ENCODE data around the gene ARHGAP10. TPM values are rescaled to one million over a fixed set of nuclear protein-coding genes. Genes with fewer than 3 reads are reported as not detected.

ARHGAP10 gene
- total RNA-seq, 1 donor from 2014 or later: 20.2 TPM

- Histone ChIP-seq H2AFZ (replicated peaks) (no peak overlapping the region), H3K27me3 (no peaks in the 10 kb centered on the region), H3F3A (ENCODE audit: low read depth) (no peaks in the 10 kb centered on the region), H3K9me3 (ENCODE audit: low read depth) (no peaks in the 10 kb centered on the region), H3K79me2 (ENCODE audit: low read depth) (no peaks in the 10 kb centered on the region), H3K4me3 (no peak overlapping the region), H4K20me1 (ENCODE audit: low read depth) (no peaks in the 10 kb centered on the region), H3K4me1 (no peaks in the 10 kb centered on the region), H3K4me2 (no peak overlapping the region), H3K27ac (no peak overlapping the region), H3K9ac (no peak overlapping the region), H3K36me3 (no peaks in the 10 kb centered on the region)
- peak; percentile 43 for DNase-seq (ENCODE audit: low spot score)
- peaks cover 2% of the 10 kb centered on the region for H3K36me3 Mint-ChIP-seq
- H3K4me1 Mint-ChIP-seq: peaks cover 29% of the 10 kb centered on the region
- TF ChIP-seq EZH2 (IDR thresholded peaks at IDR 0.05): no peak
- no peak for TF ChIP-seq EZH2phosphoT487 (IDR thresholded peaks at IDR 0.05)
- peak; percentile 49 for TF ChIP-seq CTCF (IDR thresholded peaks at IDR 0.05)
- no peaks in the 10 kb centered on the region for H3K27me3 Mint-ChIP-seq (ENCODE audit: insufficient read depth, low read depth)
- H3K9me3 Mint-ChIP-seq: no peaks in the 10 kb centered on the region
- H3K27ac Mint-ChIP-seq: no peak overlapping the region
- H3K4me3 Mint-ChIP-seq: no peak overlapping the region
Measured at GRCh38 chr4:148056879-148057278, 325.0 kb downstream of the ARHGAP10 start.

GRCh38 chr4:148057516-148057915 is 325.6 kb downstream of the ARHGAP10 start:
- no peak for DNase-seq (ENCODE audit: low spot score)
- Mint-ChIP-seq H3K27ac (no peak overlapping the region), H3K36me3 (peaks cover 2% of the 10 kb centered on the region), H3K27me3 (ENCODE audit: insufficient read depth, low read depth) (peaks cover 2% of the 10 kb centered on the region), H3K4me1 (peaks cover 33% of the 10 kb centered on the region), H3K4me3 (no peak overlapping the region), H3K9me3 (no peaks in the 10 kb centered on the region)
- Histone ChIP-seq H2AFZ (replicated peaks) (no peak overlapping the region), H4K20me1 (ENCODE audit: low read depth) (no peaks in the 10 kb centered on the region), H3K4me1 (no peaks in the 10 kb centered on the region), H3K36me3 (no peaks in the 10 kb centered on the region), H3K4me2 (no peak overlapping the region), H3K9me3 (ENCODE audit: low read depth) (no peaks in the 10 kb centered on the region), H3K27ac (no peak overlapping the region), H3F3A (ENCODE audit: low read depth) (no peaks in the 10 kb centered on the region), H3K4me3 (no peak overlapping the region), H3K9ac (no peak overlapping the region), H3K79me2 (ENCODE audit: low read depth) (no peaks in the 10 kb centered on the region), H3K27me3 (no peaks in the 10 kb centered on the region)
- no peak for TF ChIP-seq EZH2phosphoT487 (IDR thresholded peaks at IDR 0.05)
- TF ChIP-seq CTCF (IDR thresholded peaks at IDR 0.05): no peak
- no peak for TF ChIP-seq EZH2 (IDR thresholded peaks at IDR 0.05)

- Histone ChIP-seq H3K9ac (no peak overlapping the region), H3K4me2 (no peak overlapping the region), H3K36me3 (no peaks in the 10 kb centered on the region), H3K27me3 (no peaks in the 10 kb centered on the region), H3K27ac (no peak overlapping the region), H3F3A (ENCODE audit: low read depth) (no peaks in the 10 kb centered on the region), H2AFZ (replicated peaks) (no peak overlapping the region), H3K4me3 (no peak overlapping the region), H3K4me1 (no peaks in the 10 kb centered on the region), H3K79me2 (ENCODE audit: low read depth) (no peaks in the 10 kb centered on the region), H4K20me1 (ENCODE audit: low read depth) (no peaks in the 10 kb centered on the region), H3K9me3 (ENCODE audit: low read depth) (no peaks in the 10 kb centered on the region)
- Mint-ChIP-seq H3K27me3 (ENCODE audit: insufficient read depth, low read depth) (peaks cover 2% of the 10 kb centered on the region), H3K27ac (no peak overlapping the region), H3K4me3 (no peak overlapping the region), H3K9me3 (no peaks in the 10 kb centered on the region), H3K4me1 (peaks cover 31% of the 10 kb centered on the region), H3K36me3 (peaks cover 2% of the 10 kb centered on the region)
- TF ChIP-seq EZH2phosphoT487 (IDR thresholded peaks at IDR 0.05) (no peak), EZH2 (IDR thresholded peaks at IDR 0.05) (no peak), CTCF (IDR thresholded peaks at IDR 0.05) (no peak)
- no peak for DNase-seq (ENCODE audit: low spot score)
Measured at GRCh38 chr4:148057984-148058859, 326.3 kb downstream of the ARHGAP10 start.

Data from neural progenitor cell (in vitro differentiated cells).